Adrenal gland (tissue), 5 donors: ENCODE results near the gene NBL1.

Source experiments
- CTCF ChIP-seq, 6 experiments: fragments of 450-650 bp in 4 of 6; fragments of 200-600 bp in 2 of 6; sonication (generic) in 1 of 6; IDR thresholded peaks; 1 replicate in 5 of 6; 2 replicates in 1 of 6; pipeline versions ENCODE4 v1.5.1 to v1.8.0; 2016 to 2021; ENCODE audit warnings: antibody characterized with exemption in 6 of 6, mild to moderate bottlenecking in 2 of 6, moderate library complexity in 1 of 6
- POLR2A ChIP-seq, 2 donors: fragments of 450-650 bp; IDR thresholded peaks; one replicate each; pipeline ENCODE4 v1.6.1; 2017; ENCODE audit warnings: antibody characterized with exemption in 2 of 2, mild to moderate bottlenecking in 2 of 2, moderate library complexity in 1 of 2
- donor health status: DM: no; HTN: no; CAD: no.

- TF ChIP-seq CTCF (IDR thresholded peaks at IDR 0.05): no peak
- no peak for TF ChIP-seq POLR2A (IDR thresholded peaks at IDR 0.05)
Observed at GRCh38 chr1:19623523-19623922, 20.6 kb upstream of the NBL1 start.
